Cardiac fibroblast (primary cell): ENCODE measurements around the gene FRMD4B.

Source experiments
- DNase-seq, 2 donors: peaks; one replicate each; pipeline versions ENCODE4 v3.0.0 to v3.0.0-alpha.2; 2010; ENCODE audit warnings: low read depth in 2 of 2
- H3K4me3 ChIP-seq, 2 donors: replicated peaks in 1 of 2; 1 replicate in 1 of 2; 2 replicates in 1 of 2; pipeline ENCODE4 v1.5.1; 2011; ENCODE audit warnings: low read depth in 2 of 2, low read length in 2 of 2, mild to moderate bottlenecking in 2 of 2, moderate library complexity in 1 of 2
- TF ChIP-seq, protein P1 (sequence below): IDR thresholded peaks from one replicate; pipeline ENCODE4 v1.5.1; 2011; ENCODE audit warnings: low read depth, mild to moderate bottlenecking, low read length, inconsistent platforms

FRMD4B gene

DNA sequence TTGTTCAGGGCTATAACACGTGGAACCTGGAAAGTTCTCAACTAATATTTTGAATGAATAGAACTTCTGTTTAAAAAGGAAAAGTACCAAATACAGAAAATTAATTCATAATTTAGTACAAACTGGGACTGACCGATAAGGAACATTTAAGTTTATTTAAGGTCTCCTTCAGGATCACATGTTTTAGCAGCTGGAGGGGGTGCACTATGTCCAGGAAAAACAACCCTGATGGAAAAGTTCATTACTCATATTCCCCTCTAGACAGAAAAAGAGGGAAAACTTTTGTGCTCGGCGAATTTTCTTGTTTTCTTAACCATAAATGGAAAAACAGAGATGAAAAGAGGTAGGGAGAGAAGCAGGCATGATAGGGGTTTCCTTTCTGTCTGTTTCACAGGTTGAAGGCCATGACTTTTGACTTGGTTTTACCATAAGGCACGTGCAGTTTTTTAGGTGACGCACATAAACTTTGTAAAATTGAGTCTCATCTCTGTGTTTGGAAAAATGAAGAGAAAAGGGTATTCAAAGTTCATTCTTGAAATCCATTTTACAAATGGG, 26.5 kb downstream of the FRMD4B start:
- DNase-seq = no peak
- no peak overlapping the region for H3K4me3 ChIP-seq
- TF ChIP-seq, protein P1, sequence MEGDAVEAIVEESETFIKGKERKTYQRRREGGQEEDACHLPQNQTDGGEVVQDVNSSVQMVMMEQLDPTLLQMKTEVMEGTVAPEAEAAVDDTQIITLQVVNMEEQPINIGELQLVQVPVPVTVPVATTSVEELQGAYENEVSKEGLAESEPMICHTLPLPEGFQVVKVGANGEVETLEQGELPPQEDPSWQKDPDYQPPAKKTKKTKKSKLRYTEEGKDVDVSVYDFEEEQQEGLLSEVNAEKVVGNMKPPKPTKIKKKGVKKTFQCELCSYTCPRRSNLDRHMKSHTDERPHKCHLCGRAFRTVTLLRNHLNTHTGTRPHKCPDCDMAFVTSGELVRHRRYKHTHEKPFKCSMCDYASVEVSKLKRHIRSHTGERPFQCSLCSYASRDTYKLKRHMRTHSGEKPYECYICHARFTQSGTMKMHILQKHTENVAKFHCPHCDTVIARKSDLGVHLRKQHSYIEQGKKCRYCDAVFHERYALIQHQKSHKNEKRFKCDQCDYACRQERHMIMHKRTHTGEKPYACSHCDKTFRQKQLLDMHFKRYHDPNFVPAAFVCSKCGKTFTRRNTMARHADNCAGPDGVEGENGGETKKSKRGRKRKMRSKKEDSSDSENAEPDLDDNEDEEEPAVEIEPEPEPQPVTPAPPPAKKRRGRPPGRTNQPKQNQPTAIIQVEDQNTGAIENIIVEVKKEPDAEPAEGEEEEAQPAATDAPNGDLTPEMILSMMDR = no peak

DNA sequence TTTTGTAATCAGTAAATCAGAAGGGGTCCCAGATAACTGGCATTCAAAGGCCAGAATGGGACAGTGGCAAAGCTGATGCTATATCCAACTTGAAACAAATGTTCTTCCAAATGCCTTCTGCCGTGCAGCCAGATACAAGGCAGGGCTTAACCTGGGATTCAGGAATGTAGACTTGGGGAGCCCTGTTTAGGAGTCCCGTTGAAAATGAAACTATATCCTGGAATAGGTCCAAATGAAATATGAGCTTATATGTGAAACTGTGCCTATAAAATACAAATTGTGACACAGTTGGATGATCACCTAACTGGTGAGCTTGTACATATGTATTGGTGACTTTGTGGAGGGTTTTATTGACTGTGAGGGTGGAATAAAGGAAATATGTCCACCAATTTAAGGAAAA, 28.7 kb downstream of the FRMD4B start:
- H3K4me3 ChIP-seq = no peak overlapping the region
- TF ChIP-seq, protein P1 = no peak
- no peak for DNase-seq

DNA sequence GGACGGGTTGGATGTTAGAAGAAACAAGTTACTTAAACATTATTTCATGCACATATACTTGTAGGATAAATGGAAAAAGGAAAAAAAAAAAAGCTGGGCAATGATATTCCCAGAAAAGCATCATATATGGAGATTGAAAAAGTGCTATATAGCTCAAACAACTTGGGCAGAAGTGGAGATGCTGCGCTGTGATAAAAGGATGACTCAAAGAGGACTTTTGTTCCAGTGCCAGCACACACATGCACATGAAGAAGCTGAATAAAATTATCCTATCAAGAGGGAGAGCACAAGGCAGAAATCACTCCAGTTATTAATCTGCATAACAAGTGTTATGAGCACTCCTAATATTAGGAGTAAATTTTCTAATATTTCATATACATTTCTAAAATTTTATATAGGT, 30.9 kb downstream of the FRMD4B start:
- H3K4me3 ChIP-seq = no peak overlapping the region
- TF ChIP-seq, protein P1 = no peak
- DNase-seq = no peak

DNA sequence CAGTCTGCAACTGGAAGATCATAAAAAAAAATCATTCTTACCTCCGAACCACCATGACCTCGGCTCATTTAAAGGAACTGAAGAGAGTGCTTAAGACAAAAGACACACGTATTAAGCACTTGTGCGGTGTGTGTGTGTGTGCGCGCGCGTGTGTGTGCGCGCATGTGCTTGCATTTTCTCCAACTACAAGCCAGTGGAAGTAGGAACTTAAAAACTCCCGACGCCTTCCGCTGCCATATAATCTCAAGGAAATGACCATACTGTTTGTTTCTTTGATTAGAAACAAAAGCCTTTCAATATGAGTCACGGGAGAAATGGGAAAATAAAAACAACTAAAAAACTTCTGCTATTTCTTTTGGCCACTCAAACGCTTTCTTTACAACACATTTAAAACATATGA, 32.4 kb downstream of the FRMD4B start:
- TF ChIP-seq, protein P1 = no peak
- no peak overlapping the region for H3K4me3 ChIP-seq
- peak; percentile 62 to 63 for DNase-seq

DNA sequence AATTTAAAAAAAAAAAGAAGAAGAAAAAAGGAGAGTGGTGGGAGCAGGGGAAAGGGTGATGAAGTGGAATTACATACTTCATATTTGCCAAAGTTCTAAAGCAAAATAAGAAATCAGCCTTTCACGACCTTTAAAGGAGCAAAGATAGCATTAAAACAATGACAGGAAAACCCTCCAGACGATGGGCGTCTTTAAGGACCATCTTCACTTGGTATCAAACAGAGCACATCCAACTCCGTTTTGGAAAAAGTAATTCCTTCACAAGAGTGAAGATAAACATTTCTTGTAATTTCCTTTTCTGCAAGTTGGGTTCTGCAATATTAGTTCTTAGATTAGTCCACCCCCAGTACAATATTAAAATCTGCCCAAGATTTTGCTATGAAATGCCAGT, 32.8 kb downstream of the FRMD4B start:
- H3K4me3 ChIP-seq = no peak overlapping the region
- TF ChIP-seq, protein P1 = no peak
- no peak for DNase-seq

DNA sequence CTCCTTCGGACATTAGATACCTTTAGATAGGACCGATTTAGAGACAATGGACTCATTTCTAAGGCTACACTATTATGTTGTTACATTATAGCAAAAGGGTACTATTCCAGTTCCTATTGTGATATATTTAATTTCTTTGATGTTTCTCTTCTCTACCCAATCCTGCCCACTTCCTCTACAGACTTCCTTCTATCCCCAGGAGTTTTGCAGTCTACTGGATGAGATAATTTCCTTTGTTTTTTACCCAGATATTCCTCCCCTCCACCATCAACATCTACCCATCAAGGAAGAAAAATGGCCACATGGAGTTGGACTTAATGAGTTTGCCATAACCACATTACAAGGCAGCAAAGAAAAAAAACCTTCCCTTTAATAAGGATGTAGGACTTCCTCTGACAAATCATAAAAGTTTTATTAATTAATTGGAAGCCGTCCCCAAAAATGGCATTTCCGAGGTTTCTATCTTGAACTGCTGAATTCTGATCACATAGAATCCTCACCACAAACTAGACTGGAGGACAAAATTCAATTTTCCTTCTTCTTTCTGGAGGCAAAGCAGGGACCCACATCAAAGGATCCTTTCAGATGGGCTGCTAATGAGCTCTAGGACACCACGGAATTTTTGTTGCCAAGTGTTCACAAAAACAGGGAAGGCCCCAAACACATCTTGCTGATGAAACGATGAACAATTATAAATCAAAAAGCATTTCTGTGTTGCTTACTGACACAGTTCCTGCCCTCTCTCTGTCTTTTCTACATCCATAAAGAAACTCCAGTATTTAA, 33.4 kb downstream of the FRMD4B start:
- no peak overlapping the region for H3K4me3 ChIP-seq
- TF ChIP-seq, protein P1 = no peak
- DNase-seq = no peak
